NT2/D1 (cell line): ENCODE results near the gene NOVA2.

Experiments
- SUZ12 ChIP-seq: IDR thresholded peaks from 2 replicates; pipeline ENCODE4 v1.6.1; 2011; ENCODE audit not compliant: insufficient read length, insufficient read depth; ENCODE audit errors: extremely low read depth
- YY1 ChIP-seq: IDR thresholded peaks from 2 replicates; pipeline ENCODE4 v1.6.1; 2011; ENCODE audit not compliant: insufficient read length, insufficient read depth

GRCh38 chr19:45954156-45954555, 19.5 kb downstream of the NOVA2 start:
- TF ChIP-seq YY1 (no peak), SUZ12 (no peak)
